ENCODE results near the gene COPB2.

DNA sequence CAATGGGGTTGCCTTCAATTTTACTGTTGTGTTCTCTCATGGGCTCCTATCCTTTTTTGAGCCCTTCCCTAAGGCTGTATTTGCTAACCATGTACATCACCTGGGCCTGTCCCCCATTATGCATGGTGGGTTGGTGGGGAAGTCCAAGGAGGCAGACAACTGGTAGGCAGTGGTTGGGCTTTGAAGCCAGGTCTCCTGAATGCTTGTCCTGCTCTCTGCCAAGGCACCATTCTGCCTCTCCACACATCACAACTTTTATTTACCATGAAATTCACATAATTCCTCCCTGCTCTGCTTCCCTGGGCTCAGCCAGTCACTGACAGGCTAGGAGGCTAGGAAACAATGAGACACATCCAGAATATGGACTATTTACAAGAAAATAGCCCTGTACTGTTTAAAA is 41.0 kb upstream of the COPB2 start:
- TF ChIP-seq, protein P1, sequence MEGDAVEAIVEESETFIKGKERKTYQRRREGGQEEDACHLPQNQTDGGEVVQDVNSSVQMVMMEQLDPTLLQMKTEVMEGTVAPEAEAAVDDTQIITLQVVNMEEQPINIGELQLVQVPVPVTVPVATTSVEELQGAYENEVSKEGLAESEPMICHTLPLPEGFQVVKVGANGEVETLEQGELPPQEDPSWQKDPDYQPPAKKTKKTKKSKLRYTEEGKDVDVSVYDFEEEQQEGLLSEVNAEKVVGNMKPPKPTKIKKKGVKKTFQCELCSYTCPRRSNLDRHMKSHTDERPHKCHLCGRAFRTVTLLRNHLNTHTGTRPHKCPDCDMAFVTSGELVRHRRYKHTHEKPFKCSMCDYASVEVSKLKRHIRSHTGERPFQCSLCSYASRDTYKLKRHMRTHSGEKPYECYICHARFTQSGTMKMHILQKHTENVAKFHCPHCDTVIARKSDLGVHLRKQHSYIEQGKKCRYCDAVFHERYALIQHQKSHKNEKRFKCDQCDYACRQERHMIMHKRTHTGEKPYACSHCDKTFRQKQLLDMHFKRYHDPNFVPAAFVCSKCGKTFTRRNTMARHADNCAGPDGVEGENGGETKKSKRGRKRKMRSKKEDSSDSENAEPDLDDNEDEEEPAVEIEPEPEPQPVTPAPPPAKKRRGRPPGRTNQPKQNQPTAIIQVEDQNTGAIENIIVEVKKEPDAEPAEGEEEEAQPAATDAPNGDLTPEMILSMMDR (IDR thresholded peaks at IDR 0.05), result no peak
- no peak for TF ChIP-seq POLR2A (IDR thresholded peaks at IDR 0.05)
